Measurements from ENCODE around the gene RARRES2. TPM values are rescaled to one million over a fixed set of nuclear protein-coding genes. Genes with fewer than 3 reads are reported as not detected.
"Not testable (repeated sequence)": the region's sequence is repeated elsewhere in the genome, so short reads cannot be mapped to it uniquely, and the experiment has no call there.

RARRES2 gene
- total RNA-seq, 2 experiments from 2014 or later = not detected

- DNase-seq (ENCODE audit: low spot score); BruUV-seq (replicated peaks); H3K9me3 ChIP-seq (ENCODE audit: low read length); H3K4me1 ChIP-seq (ENCODE audit: insufficient read depth, low read length, poor library complexity, severe bottlenecking); POLR2A ChIA-PET; H2AFZ ChIP-seq (ENCODE audit: low read length); intact Hi-C loops (cut with micrococcal nuclease; ENCODE audit: unreplicated experiment); H3K27ac ChIP-seq (ENCODE audit: low read depth, low read length, poor library complexity, severe bottlenecking); CTCF ChIA-PET (ENCODE audit: unreplicated experiment); H3K36me3 ChIP-seq (ENCODE audit: insufficient read depth, low read length); H3K4me3 ChIP-seq (ENCODE audit: low read depth, low read length, poor library complexity, severe bottlenecking); H3K79me2 ChIP-seq (ENCODE audit: insufficient read depth, low read depth, low read length); H3K9me2 ChIP-seq (ENCODE audit: insufficient read depth, low read length); H3K4me2 ChIP-seq (ENCODE audit: low read length); H4K20me1 ChIP-seq (ENCODE audit: insufficient read depth, low read length): not testable (repeated sequence)
Observed at GRCh38 chr7:150290317-150290716, 51.1 kb downstream of the RARRES2 start.

GRCh38 chr7:150288816-150289215, 52.6 kb downstream of the RARRES2 start:
- H3K9me3 ChIP-seq (ENCODE audit: low read length); POLR2A ChIA-PET: not testable (repeated sequence)

More at GRCh38 chr7:150288816-150289215, 52.6 kb downstream of the RARRES2 start:
- H3K4me3 ChIP-seq (ENCODE audit: low read depth, low read length, poor library complexity, severe bottlenecking); H3K4me2 ChIP-seq (ENCODE audit: low read length); H3K9me2 ChIP-seq (ENCODE audit: insufficient read depth, low read length); H2AFZ ChIP-seq (ENCODE audit: low read length); BruUV-seq (replicated peaks); H3K4me1 ChIP-seq (ENCODE audit: insufficient read depth, low read length, poor library complexity, severe bottlenecking); H4K20me1 ChIP-seq (ENCODE audit: insufficient read depth, low read length); H3K79me2 ChIP-seq (ENCODE audit: insufficient read depth, low read depth, low read length); intact Hi-C loops (cut with micrococcal nuclease; ENCODE audit: unreplicated experiment); H3K36me3 ChIP-seq (ENCODE audit: insufficient read depth, low read length); H3K27ac ChIP-seq (ENCODE audit: low read depth, low read length, poor library complexity, severe bottlenecking); DNase-seq (ENCODE audit: low spot score); CTCF ChIA-PET (ENCODE audit: unreplicated experiment): not testable (repeated sequence)

Other genes starting within 250 kb of the RARRES2 start
- gene LRRC61, start 18.3 kb downstream of the RARRES2 start, total RNA-seq (2014; rRNA removed; shearing (Covaris generic)) = not detected in 2 replicates
- gene LRRC61, start 18.3 kb downstream of the RARRES2 start, total RNA-seq (2022) = not detected in 2 replicates
- gene ACTR3C, start 18.1 kb downstream of the RARRES2 start, total RNA-seq (2014; rRNA removed; shearing (Covaris generic)) = 5.4 TPM in 1 of 2 replicates, not detected in the other
- not detected in 2 replicates for gene ACTR3C, start 18.1 kb downstream of the RARRES2 start, total RNA-seq (2022)
- 36.9 and 46.2 TPM in 2 replicates for gene REPIN1, start 27.2 kb upstream of the RARRES2 start, total RNA-seq (2014; rRNA removed; shearing (Covaris generic))
- gene REPIN1, start 27.2 kb upstream of the RARRES2 start, total RNA-seq (2022) = 19.0 and 21.7 TPM in 2 replicates
- 4.7 and 5.5 TPM in 2 replicates for gene ZNF775, start 37.7 kb upstream of the RARRES2 start, total RNA-seq (2014; rRNA removed; shearing (Covaris generic))
- 6.5 and 7.7 TPM in 2 replicates for gene ZNF775, start 37.7 kb upstream of the RARRES2 start, total RNA-seq (2022)
- not detected in 2 replicates for gene GIMAP8, start 109.0 kb upstream of the RARRES2 start, total RNA-seq (2014; rRNA removed; shearing (Covaris generic))
- gene GIMAP8, start 109.0 kb upstream of the RARRES2 start, total RNA-seq (2022) = not detected in 2 replicates
- not detected in 2 replicates for gene GIMAP7, start 173.2 kb upstream of the RARRES2 start, total RNA-seq (2014; rRNA removed; shearing (Covaris generic))
- gene GIMAP7, start 173.2 kb upstream of the RARRES2 start, total RNA-seq (2022) = not detected in 2 replicates
- not detected in 2 replicates for gene GIMAP4, start 225.8 kb upstream of the RARRES2 start, total RNA-seq (2014; rRNA removed; shearing (Covaris generic))
- gene GIMAP4, start 225.8 kb upstream of the RARRES2 start, total RNA-seq (2022) = not detected in 2 replicates

All from OCI-LY7 (cell line).